ENCODE results near the gene KIF6. TPM values are rescaled to one million over a fixed set of nuclear protein-coding genes. Genes with fewer than 3 reads are reported as not detected.

Gene KIF6
- polyA plus RNA-seq, 1 donor (not counting 4 experiments of a cell fraction or from before 2014, with no cell fraction given): 0.14 TPM

- FAIRE-seq: no peak
- dilution Hi-C loops (cut with MboI; ENCODE audit: extremely low pct_ligation_motif_present, low sequenced_read_pairs): no loop called here
- Histone ChIP-seq H3K9ac (ENCODE audit: control insufficient read depth, extremely low read depth, insufficient read depth, low read length) (no peak within 1 kb of the TSS), H3K27ac (ENCODE audit: control insufficient read depth, insufficient read depth, low read length) (no peak within 1 kb of the TSS), H4K20me1 (ENCODE audit: control insufficient read depth, extremely low read depth, insufficient read depth, low read length) (no peaks in the 10 kb centered on the region), H2AFZ (ENCODE audit: control insufficient read depth, low read length) (no peak within 1 kb of the TSS), H3K9me3 (ENCODE audit: control insufficient read depth, low read depth, low read length) (no peaks in the 10 kb centered on the region), H3K4me1 (ENCODE audit: control insufficient read depth, extremely low read depth, insufficient read depth, low read length) (no peaks in the 10 kb centered on the region), H3K4me3 (ENCODE audit: control insufficient read depth in 2 of 3, extremely low read depth in 1 of 3, insufficient read depth in 2 of 3, low read depth in 1 of 3, low read length in 3 of 3) (no peak within 1 kb of the TSS), H3K9me1 (ENCODE audit: control insufficient read depth, extremely low read depth, insufficient read depth, low read length) (no peaks in the 10 kb centered on the region), H3K36me3 (ENCODE audit: control insufficient read depth in 2 of 2, extremely low read depth in 1 of 2, insufficient read depth in 2 of 2, low read length in 2 of 2) (no peaks in the 10 kb centered on the region), H3K79me2 (ENCODE audit: control insufficient read depth, insufficient read depth, low read length) (no peaks in the 10 kb centered on the region), H3K27me3 (ENCODE audit: control insufficient read depth, extremely low read depth, insufficient read depth, low read length) (peaks cover 41% of the 10 kb centered on the region), H3K4me2 (ENCODE audit: control insufficient read depth, extremely low read depth, insufficient read depth, low read depth, low read length) (no peak within 1 kb of the TSS)
- TF ChIP-seq EZH2 (IDR thresholded peaks at IDR 0.05; ENCODE audit: low read length): no peak
- no peak for DNase-seq (ENCODE audit: low read depth, low spot score)
These were observed 410.9 kb downstream of the KIF6 start, which contains the start of gene KCNK17 for GRCh38 chr6:39314273-39314795. KCNK17 (minus strand) TSS chr6:39314419; CDS start chr6:39314320, 99 bp downstream.

- no peaks in the 10 kb centered on the region for H3K9me1 ChIP-seq (ENCODE audit: control insufficient read depth, extremely low read depth, insufficient read depth, low read length)
- peak; percentile 15 for TF ChIP-seq EZH2 (IDR thresholded peaks at IDR 0.05; ENCODE audit: low read length)
- TF ChIP-seq, protein P1, sequence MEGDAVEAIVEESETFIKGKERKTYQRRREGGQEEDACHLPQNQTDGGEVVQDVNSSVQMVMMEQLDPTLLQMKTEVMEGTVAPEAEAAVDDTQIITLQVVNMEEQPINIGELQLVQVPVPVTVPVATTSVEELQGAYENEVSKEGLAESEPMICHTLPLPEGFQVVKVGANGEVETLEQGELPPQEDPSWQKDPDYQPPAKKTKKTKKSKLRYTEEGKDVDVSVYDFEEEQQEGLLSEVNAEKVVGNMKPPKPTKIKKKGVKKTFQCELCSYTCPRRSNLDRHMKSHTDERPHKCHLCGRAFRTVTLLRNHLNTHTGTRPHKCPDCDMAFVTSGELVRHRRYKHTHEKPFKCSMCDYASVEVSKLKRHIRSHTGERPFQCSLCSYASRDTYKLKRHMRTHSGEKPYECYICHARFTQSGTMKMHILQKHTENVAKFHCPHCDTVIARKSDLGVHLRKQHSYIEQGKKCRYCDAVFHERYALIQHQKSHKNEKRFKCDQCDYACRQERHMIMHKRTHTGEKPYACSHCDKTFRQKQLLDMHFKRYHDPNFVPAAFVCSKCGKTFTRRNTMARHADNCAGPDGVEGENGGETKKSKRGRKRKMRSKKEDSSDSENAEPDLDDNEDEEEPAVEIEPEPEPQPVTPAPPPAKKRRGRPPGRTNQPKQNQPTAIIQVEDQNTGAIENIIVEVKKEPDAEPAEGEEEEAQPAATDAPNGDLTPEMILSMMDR (optimal IDR thresholded peaks at IDR 0.05 in 1 of 3, IDR thresholded peaks at IDR 0.05 in 1 of 3, conservative IDR thresholded peaks at IDR 0.05 in 1 of 3; ENCODE audit: extremely low read depth in 1 of 3, insufficient read depth in 2 of 3, low read length in 3 of 3): no peak
- H3K27me3 ChIP-seq (ENCODE audit: control insufficient read depth, extremely low read depth, insufficient read depth, low read length): peaks cover 41% of the 10 kb centered on the region
- H3K27ac ChIP-seq (ENCODE audit: control insufficient read depth, insufficient read depth, low read length): no peak overlapping the region
- H3K4me3 ChIP-seq (ENCODE audit: control insufficient read depth in 2 of 3, extremely low read depth in 1 of 3, insufficient read depth in 2 of 3, low read depth in 1 of 3, low read length in 3 of 3): no peak overlapping the region
- H3K36me3 ChIP-seq (ENCODE audit: control insufficient read depth in 2 of 2, extremely low read depth in 1 of 2, insufficient read depth in 2 of 2, low read length in 2 of 2): no peaks in the 10 kb centered on the region
- dilution Hi-C loops (cut with MboI; ENCODE audit: extremely low pct_ligation_motif_present, low sequenced_read_pairs): no loop called here
- FAIRE-seq (no peak), DNase-seq (ENCODE audit: low read depth, low spot score) (no peak)
- no peak overlapping the region for H2AFZ ChIP-seq (ENCODE audit: control insufficient read depth, low read length)
- H3K4me1 ChIP-seq (ENCODE audit: control insufficient read depth, extremely low read depth, insufficient read depth, low read length): no peaks in the 10 kb centered on the region
- H3K79me2 ChIP-seq (ENCODE audit: control insufficient read depth, insufficient read depth, low read length): no peaks in the 10 kb centered on the region
- H3K9me3 ChIP-seq (ENCODE audit: control insufficient read depth, low read depth, low read length): no peaks in the 10 kb centered on the region
- no peak overlapping the region for H3K9ac ChIP-seq (ENCODE audit: control insufficient read depth, extremely low read depth, insufficient read depth, low read length)
- H4K20me1 ChIP-seq (ENCODE audit: control insufficient read depth, extremely low read depth, insufficient read depth, low read length): no peaks in the 10 kb centered on the region
- H3K4me2 ChIP-seq (ENCODE audit: control insufficient read depth, extremely low read depth, insufficient read depth, low read depth, low read length): no peak overlapping the region
These were observed 411.5 kb downstream of the KIF6 start for GRCh38 chr6:39313526-39314272.
